ENCODE measurements around the gene PDHX. TPM values are rescaled to one million over a fixed set of nuclear protein-coding genes. Genes with fewer than 3 reads are reported as not detected.

PDHX gene
- total RNA-seq, 1 donor from 2014 or later: 39.1 TPM

DNA sequence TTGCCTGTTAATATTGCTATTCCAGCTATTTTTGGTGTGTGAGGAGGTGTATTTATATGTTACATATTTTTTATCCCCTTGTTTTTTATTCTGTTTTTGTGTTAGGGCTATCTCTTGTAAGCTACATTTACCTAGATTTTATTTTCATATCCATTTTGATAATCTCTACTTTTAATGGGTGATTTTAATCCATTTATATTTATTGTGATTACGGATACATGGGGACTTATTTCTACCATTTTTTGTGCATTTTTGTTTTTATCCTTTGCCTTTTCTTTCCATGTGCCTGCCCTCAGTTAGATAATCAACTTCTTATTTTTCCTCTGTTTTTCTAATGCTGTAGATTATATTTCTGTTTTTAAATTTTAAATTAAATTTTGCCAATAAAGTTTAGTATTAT, 28.3 kb downstream of the PDHX start:
- peaks cover 5% of the 10 kb centered on the region for H3K9me3 ChIP-seq
- intact Hi-C loops (cut with DNase I): no loop called here
- no peaks in the 10 kb centered on the region for H3K27me3 ChIP-seq (ENCODE audit: low read depth)
- no peaks in the 10 kb centered on the region for H3K36me3 ChIP-seq
- no peak for ATAC-seq
- TF ChIP-seq, protein P1, sequence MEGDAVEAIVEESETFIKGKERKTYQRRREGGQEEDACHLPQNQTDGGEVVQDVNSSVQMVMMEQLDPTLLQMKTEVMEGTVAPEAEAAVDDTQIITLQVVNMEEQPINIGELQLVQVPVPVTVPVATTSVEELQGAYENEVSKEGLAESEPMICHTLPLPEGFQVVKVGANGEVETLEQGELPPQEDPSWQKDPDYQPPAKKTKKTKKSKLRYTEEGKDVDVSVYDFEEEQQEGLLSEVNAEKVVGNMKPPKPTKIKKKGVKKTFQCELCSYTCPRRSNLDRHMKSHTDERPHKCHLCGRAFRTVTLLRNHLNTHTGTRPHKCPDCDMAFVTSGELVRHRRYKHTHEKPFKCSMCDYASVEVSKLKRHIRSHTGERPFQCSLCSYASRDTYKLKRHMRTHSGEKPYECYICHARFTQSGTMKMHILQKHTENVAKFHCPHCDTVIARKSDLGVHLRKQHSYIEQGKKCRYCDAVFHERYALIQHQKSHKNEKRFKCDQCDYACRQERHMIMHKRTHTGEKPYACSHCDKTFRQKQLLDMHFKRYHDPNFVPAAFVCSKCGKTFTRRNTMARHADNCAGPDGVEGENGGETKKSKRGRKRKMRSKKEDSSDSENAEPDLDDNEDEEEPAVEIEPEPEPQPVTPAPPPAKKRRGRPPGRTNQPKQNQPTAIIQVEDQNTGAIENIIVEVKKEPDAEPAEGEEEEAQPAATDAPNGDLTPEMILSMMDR (IDR thresholded peaks at IDR 0.05): no peak
- peaks cover 4% of the 10 kb centered on the region for H3K4me1 ChIP-seq
- DNase-seq: no peak
- no peak overlapping the region for H3K27ac ChIP-seq
- no peak overlapping the region for H3K4me3 ChIP-seq

DNA sequence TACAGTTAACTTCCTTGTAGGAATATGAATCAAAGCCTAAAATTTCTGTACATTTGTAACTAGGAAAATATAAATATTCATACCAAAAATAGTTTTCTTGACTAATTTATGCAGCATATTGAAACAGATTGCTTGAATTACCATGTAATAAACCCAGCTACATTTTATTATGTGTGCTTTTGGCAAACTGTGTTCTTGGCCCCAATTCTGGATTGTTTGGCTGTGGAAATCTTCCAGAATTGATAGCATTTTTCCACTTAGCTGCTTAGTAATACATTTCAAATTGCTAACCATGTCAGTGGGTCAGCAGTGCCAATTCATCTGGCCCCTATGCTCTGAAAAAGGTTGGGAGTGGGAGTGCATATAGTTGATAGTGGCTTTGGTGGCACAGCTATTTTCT, 32.3 kb downstream of the PDHX start:
- intact Hi-C loops (cut with DNase I): no loop called here
- no peak for DNase-seq

DNA sequence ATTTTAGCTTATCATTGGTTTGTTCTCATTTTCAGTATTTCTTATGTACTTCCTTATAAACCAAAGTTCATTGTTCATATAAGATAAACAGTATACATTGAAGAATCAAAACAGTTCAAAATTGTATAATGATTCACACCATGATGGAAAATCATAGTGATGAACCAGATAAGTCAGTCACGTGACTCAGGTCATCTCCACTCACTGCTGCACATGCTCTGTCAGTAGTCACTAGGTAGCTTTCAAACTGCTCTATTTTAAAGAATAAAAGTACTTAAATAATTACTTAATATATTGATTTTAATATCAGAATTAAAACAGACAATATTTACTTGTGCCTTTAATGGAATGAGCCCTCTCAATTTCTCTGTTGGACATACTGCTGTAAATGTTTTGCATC, 37.5 kb downstream of the PDHX start:
- Histone ChIP-seq H3K4me3 (no peak overlapping the region), H3K27ac (no peak overlapping the region), H3K9me3 (no peaks in the 10 kb centered on the region), H3K27me3 (ENCODE audit: low read depth) (no peaks in the 10 kb centered on the region), H3K4me1 (no peaks in the 10 kb centered on the region), H3K36me3 (peaks cover 7% of the 10 kb centered on the region)
- DNase-seq (no peak), ATAC-seq (no peak)
- TF ChIP-seq, protein P1 (IDR thresholded peaks at IDR 0.05): no peak
- intact Hi-C loops (cut with DNase I): no loop called here

More for the DNA sequence above, 32.3 kb downstream of the PDHX start:
- no peaks in the 10 kb centered on the region for H3K27me3 ChIP-seq (ENCODE audit: low read depth)
- peaks cover 5% of the 10 kb centered on the region for H3K9me3 ChIP-seq
- no peak overlapping the region for H3K4me3 ChIP-seq
- TF ChIP-seq, protein P1 (IDR thresholded peaks at IDR 0.05): no peak
- H3K4me1 ChIP-seq: no peaks in the 10 kb centered on the region
- H3K36me3 ChIP-seq: no peaks in the 10 kb centered on the region
- no peak overlapping the region for H3K27ac ChIP-seq
- ATAC-seq: no peak

DNA sequence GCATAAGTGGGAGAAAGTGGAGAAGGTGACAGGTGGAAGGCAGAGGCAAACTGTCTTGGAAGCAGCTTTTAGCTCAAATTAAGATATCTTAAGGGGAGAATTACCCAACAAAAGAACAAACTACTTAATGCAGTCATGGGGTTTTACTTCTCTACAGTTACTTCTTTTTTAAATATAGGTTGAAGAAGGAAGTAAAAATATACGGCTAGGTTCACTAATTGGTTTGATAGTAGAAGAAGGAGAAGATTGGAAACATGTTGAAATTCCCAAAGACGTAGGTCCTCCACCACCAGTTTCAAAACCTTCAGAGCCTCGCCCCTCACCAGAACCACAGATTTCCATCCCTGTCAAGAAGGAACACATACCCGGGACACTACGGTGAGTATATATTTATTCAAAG, 40.8 kb downstream of the PDHX start:
- no peaks in the 10 kb centered on the region for H3K27me3 ChIP-seq (ENCODE audit: low read depth)
- DNase-seq (no peak), ATAC-seq (peak in 1 of 2 donors; percentile 12)
- no peaks in the 10 kb centered on the region for H3K9me3 ChIP-seq
- TF ChIP-seq, protein P1 (IDR thresholded peaks at IDR 0.05): no peak
- intact Hi-C loops (cut with DNase I): no loop called here
- no peak overlapping the region for H3K27ac ChIP-seq
- no peaks in the 10 kb centered on the region for H3K4me1 ChIP-seq
- H3K36me3 ChIP-seq: peaks cover 13% of the 10 kb centered on the region
- no peak overlapping the region for H3K4me3 ChIP-seq

DNA sequence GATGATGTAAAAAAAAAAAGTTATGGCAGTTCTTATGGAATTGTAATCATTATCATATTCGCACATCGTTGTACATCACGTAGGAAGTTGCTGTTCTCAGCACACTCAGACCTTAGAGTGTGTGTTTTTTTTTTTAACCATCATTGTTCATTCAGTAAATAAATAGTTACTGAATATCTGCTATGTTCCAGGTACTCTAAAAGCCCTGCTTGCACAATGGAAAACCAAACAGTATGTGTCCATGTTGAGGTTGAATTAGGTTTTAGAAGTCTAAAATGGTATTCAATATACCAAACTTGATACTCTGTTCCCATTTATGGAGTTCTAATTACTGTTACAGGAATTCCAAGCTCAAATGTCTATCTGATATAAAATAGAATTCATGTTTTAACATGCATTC, 41.2 kb downstream of the PDHX start:
- no peaks in the 10 kb centered on the region for H3K27me3 ChIP-seq (ENCODE audit: low read depth)
- no peak for ATAC-seq
- H3K27ac ChIP-seq: no peak overlapping the region
- H3K36me3 ChIP-seq: peaks cover 13% of the 10 kb centered on the region
- no peaks in the 10 kb centered on the region for H3K9me3 ChIP-seq
- no peaks in the 10 kb centered on the region for H3K4me1 ChIP-seq
- intact Hi-C loops (cut with DNase I): no loop called here
- TF ChIP-seq, protein P1 (IDR thresholded peaks at IDR 0.05): no peak
- no peak overlapping the region for H3K4me3 ChIP-seq
- DNase-seq: no peak

DNA sequence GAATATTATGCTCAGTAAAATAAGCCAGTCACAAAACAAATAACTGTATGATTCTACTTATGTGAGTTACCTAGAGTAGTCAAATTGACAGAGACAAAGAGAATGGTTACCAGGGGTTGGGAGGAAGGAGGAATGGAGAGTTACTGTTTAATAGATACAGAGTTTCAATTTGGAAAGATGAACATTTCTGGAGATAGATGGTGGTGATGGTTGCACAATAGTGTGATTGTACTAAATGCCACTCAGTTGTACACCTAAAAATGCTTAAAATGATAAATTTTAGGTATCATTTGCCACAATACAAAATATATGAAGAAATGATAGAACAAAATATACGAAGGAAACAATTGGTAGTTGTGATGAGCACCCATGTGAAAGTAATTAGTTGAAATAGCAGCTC, 43.4 kb downstream of the PDHX start:
- Histone ChIP-seq H3K9me3 (no peaks in the 10 kb centered on the region), H3K27ac (no peak overlapping the region), H3K4me1 (no peaks in the 10 kb centered on the region), H3K27me3 (ENCODE audit: low read depth) (no peaks in the 10 kb centered on the region), H3K36me3 (peaks cover 13% of the 10 kb centered on the region), H3K4me3 (no peak overlapping the region)
- DNase-seq (no peak), ATAC-seq (no peak)
- TF ChIP-seq, protein P1 (IDR thresholded peaks at IDR 0.05): no peak
- intact Hi-C loops (cut with DNase I): no loop called here

Measured in lower lobe of right lung (tissue), 2 donors.